Gastrocnemius medialis (tissue), 4 donors: ENCODE data around the gene HSPBAP1. TPM values are rescaled to one million over a fixed set of nuclear protein-coding genes. Genes with fewer than 3 reads are reported as not detected.

Source experiments
- ATAC-seq, 2 donors: fragments of 150-250 bp; one replicate each; pipeline ENCODE4 v1.9.1; 2016
- DNase-seq, 2 donors: peaks; one replicate each; pipeline ENCODE4 v3.0.0-alpha.2; 2019
- H3K27ac ChIP-seq, 4 donors: fragments of 200-600 bp; sonication (generic); 1 replicate in 1 of 4; 2 replicates in 3 of 4; pipeline ENCODE4 v1.5.1; 2016 to 2018; ENCODE audit warnings: mild to moderate bottlenecking in 2 of 4, moderate library complexity in 1 of 4
- H3K27me3 ChIP-seq, 3 donors: fragments of 200-600 bp; sonication (generic) in 2 of 3; 1 replicate in 1 of 3; 2 replicates in 2 of 3; pipeline versions ENCODE4 v1.5.1 to v1.6.0; 2016 to 2019; ENCODE audit warnings: mild to moderate bottlenecking in 1 of 3, moderate library complexity in 1 of 3
- H3K36me3 ChIP-seq, 2 donors: fragments of 200-600 bp; sonication (generic) in 1 of 2; one replicate each; pipeline ENCODE4 v1.5.1; 2017 to 2018
- H3K4me1 ChIP-seq, 2 donors: fragments of 200-600 bp; sonication (generic) in 1 of 2; one replicate each; pipeline ENCODE4 v1.5.1; 2016 to 2017; ENCODE audit warnings: mild to moderate bottlenecking in 2 of 2
- H3K4me3 ChIP-seq, 4 donors: fragments of 200-600 bp; sonication (generic) in 3 of 4; 1 replicate in 1 of 4; 2 replicates in 3 of 4; pipeline ENCODE4 v1.5.1; 2016 to 2019; ENCODE audit warnings: mild to moderate bottlenecking in 2 of 4
- H3K9me3 ChIP-seq, 3 donors: fragments of 200-600 bp; sonication (generic) in 2 of 3; 1 replicate in 1 of 3; 2 replicates in 2 of 3; pipeline ENCODE4 v1.5.1; 2016 to 2019
- POLR2A ChIP-seq, 2 donors: fragments of 450-650 bp; IDR thresholded peaks; one replicate each; pipeline ENCODE4 v1.6.1; 2017; ENCODE audit warnings: antibody characterized with exemption in 2 of 2, mild to moderate bottlenecking in 2 of 2, moderate library complexity in 2 of 2
- in situ Hi-C, 4 donors: fragments of 200-750 bp; cut with MboI; loops; one replicate each; pipeline versions ENCODE4 v1.15.0 to v1.8.0; 2017; ENCODE audit warnings: low sequenced_read_pairs in 4 of 4
- intact Hi-C: fragments of 100-400 bp; cut with DNase I; formaldehyde crosslinking; loops from one replicate; pipeline ENCODE4 v1.15.1; 2023; ENCODE audit warnings: low total_unique reads
- total RNA-seq, 4 donors: library from RNA; depleted of rRNA; stranded (reverse); fragments of >200 nt; gene quantifications; one replicate each; pipeline versions ENCODE4 v1.1.0 to v1.2.3, GENCODE V29; 2016
- TF ChIP-seq, protein P1 (sequence below), 5 experiments: fragments of 450-650 bp in 3 of 5; fragments of 200-600 bp in 2 of 5; sonication (generic) in 2 of 5; IDR thresholded peaks in 4 of 5; conservative IDR thresholded peaks in 1 of 5; 1 replicate in 4 of 5; 2 replicates in 1 of 5; pipeline ENCODE4 v1.5.1; 2016 to 2019; ENCODE audit warnings: antibody characterized with exemption in 5 of 5, mild to moderate bottlenecking in 3 of 5, moderate library complexity in 3 of 5

The HSPBAP1 gene
- total RNA-seq, 4 donors from 2014 or later, result 14.5 to 30.7 (median 17.0) TPM

DNA sequence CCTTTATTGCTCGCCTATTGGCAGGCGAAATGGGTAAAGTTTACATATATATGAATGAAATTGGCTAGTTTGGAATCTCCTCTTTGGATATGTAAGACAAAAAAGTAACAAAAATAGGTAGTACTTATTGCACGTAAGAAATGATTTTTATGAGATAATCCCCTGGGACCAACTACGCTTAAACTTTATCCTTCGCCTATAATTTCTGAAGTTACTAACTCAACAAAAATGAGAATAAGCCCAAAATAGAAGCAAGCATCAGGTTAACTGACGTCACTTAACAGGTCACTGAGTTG, 800 bp upstream of the HSPBAP1 start:
- DNase-seq (no peak), ATAC-seq (no peak)
- H3K4me3 ChIP-seq, result peak overlapping the region; percentile 74 to 90 (median 78)
- peaks cover 57% of the 10 kb centered on the region in 2 donors for H3K4me1 ChIP-seq
- in situ Hi-C loops (loop anchor here in 1 of 4 donors (25.0 kb wide), 1 partner anchor 407 kb away; the partner anchor contains the start of genes FAM162A and MIX23), intact Hi-C loops (loop anchor here (2.0 to 10.0 kb wide), 3 partner anchors 30 to 1200 kb away; partner anchors contain the start of genes FBXO40 and KPNA1)
- peak overlapping the region; percentile 95 to 99 (median 96) for H3K27ac ChIP-seq
- H3K27me3 ChIP-seq, result no peaks in the 10 kb centered on the region
- no peaks in the 10 kb centered on the region for H3K9me3 ChIP-seq
- H3K36me3 ChIP-seq, result no peaks in the 10 kb centered on the region
- TF ChIP-seq, protein P1, sequence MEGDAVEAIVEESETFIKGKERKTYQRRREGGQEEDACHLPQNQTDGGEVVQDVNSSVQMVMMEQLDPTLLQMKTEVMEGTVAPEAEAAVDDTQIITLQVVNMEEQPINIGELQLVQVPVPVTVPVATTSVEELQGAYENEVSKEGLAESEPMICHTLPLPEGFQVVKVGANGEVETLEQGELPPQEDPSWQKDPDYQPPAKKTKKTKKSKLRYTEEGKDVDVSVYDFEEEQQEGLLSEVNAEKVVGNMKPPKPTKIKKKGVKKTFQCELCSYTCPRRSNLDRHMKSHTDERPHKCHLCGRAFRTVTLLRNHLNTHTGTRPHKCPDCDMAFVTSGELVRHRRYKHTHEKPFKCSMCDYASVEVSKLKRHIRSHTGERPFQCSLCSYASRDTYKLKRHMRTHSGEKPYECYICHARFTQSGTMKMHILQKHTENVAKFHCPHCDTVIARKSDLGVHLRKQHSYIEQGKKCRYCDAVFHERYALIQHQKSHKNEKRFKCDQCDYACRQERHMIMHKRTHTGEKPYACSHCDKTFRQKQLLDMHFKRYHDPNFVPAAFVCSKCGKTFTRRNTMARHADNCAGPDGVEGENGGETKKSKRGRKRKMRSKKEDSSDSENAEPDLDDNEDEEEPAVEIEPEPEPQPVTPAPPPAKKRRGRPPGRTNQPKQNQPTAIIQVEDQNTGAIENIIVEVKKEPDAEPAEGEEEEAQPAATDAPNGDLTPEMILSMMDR (IDR thresholded peaks at IDR 0.05 in 4 of 5, conservative IDR thresholded peaks at IDR 0.05 in 1 of 5), result no peak
- TF ChIP-seq POLR2A (IDR thresholded peaks at IDR 0.05), result no peak

DNA sequence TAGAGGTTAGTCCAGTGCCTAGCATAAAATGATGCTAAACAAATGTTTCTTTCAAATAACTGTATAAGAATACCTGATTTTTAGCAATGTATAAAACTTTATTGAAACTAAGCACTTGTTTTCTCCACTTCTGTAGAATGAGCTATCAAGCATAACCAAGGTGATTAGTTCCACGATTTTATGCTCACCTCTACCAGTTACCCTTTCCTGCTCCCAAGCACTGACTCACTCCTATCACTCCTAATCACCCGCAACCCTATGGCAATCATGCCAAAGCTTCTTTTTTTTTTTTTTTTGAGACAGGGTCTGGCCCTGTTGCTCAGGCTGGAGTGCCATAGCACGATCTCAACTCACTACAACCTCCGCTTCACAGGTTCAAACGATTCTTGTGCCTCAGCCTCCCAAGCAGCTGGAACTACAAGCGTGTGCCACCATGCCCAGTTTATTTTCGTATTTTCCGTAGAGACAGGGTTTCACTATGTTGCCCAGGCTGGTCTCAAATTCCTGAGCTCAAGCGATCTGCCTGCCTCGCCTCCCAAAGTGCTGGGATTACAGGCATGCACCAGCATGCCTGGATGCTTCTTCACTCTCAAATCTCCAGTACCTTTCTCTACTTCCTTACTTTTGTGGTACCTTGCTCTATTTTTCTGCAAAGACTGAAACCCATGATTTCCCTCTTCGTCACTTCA, 3.9 kb downstream of the HSPBAP1 start:
- peaks cover 49 to 54% of the 10 kb centered on the region in 2 donors for H3K4me1 ChIP-seq
- H3K4me3 ChIP-seq, result peak overlapping the region in 2 of 4 donors; percentile 3 to 20
- H3K9me3 ChIP-seq, result no peaks in the 10 kb centered on the region
- in situ Hi-C loops (loop anchor here in 1 of 4 donors (25.0 kb wide), 1 partner anchor 402 kb away; the partner anchor contains the start of genes FAM162A and MIX23), intact Hi-C loops (loop anchor here (5.0 to 10.0 kb wide), 2 partner anchors 277 to 1195 kb away; partner anchors contain the start of genes FBXO40 and KPNA1)
- no peaks in the 10 kb centered on the region for H3K27me3 ChIP-seq
- no peaks in the 10 kb centered on the region for H3K36me3 ChIP-seq
- ATAC-seq (no peak), DNase-seq (no peak)
- TF ChIP-seq, protein P1 (IDR thresholded peaks at IDR 0.05 in 4 of 5, conservative IDR thresholded peaks at IDR 0.05 in 1 of 5), result no peak
- no peak for TF ChIP-seq POLR2A (IDR thresholded peaks at IDR 0.05)
- H3K27ac ChIP-seq, result peak overlapping the region; percentile 65 to 99 (median 96)

DNA sequence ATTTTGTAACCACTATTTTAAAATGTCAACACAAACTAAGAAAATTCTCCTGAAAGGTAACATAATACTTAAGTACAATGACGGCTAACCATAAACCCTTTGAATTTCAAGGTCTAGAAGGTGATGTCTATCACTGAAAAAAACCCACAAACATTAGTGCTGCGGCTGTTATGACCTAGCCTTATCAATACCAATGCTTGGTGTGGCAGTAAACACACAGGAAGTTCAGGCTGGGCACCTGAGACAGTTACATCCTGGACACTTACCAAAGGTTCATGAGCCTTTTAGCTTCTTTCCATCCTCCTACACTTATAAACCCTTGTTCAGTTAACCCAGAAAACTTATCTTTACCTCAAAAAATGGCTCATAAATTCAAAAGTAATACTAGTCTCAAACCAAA, 5.8 kb downstream of the HSPBAP1 start:
- TF ChIP-seq, protein P1 (IDR thresholded peaks at IDR 0.05 in 4 of 5, conservative IDR thresholded peaks at IDR 0.05 in 1 of 5), result no peak
- no peak for TF ChIP-seq POLR2A (IDR thresholded peaks at IDR 0.05)
- no peaks in the 10 kb centered on the region for H3K27me3 ChIP-seq
- peak overlapping the region; percentile 6 to 42 (median 34) for H3K27ac ChIP-seq
- DNase-seq (no peak), ATAC-seq (no peak)
- peaks cover 55% of the 10 kb centered on the region in 2 donors for H3K4me1 ChIP-seq
- in situ Hi-C loops (loop anchor here in 1 of 4 donors (25.0 kb wide), 1 partner anchor 401 kb away; the partner anchor contains the start of genes FAM162A and MIX23), intact Hi-C loops (no loop called here)
- no peaks in the 10 kb centered on the region for H3K9me3 ChIP-seq
- peak overlapping the region in 1 of 4 donors; percentile 1 for H3K4me3 ChIP-seq
- no peaks in the 10 kb centered on the region for H3K36me3 ChIP-seq

DNA sequence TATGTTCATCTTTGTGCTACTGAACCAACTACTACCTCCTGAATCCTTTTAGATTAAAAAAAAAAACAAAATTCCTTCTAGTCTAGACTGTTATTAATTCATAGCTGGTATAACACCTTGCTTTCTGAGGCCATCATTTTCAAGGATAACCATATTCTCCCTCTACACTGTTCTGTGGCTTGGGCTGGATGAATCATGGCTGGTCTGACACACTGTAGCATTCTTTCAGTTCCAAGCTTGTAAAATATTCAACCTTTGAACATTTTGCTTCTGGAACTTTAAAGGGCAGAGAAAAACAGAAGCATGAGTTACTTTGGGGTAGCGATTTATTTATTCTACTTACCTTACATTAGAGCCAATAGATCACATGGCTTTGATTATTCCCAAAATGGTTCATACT, 7.6 kb downstream of the HSPBAP1 start:
- peak overlapping the region; percentile 18 to 66 (median 52) for H3K27ac ChIP-seq
- intact Hi-C loops, result no loop called here
- ATAC-seq, result no peak
- TF ChIP-seq, protein P1 (IDR thresholded peaks at IDR 0.05 in 4 of 5, conservative IDR thresholded peaks at IDR 0.05 in 1 of 5), result no peak
- no peak for TF ChIP-seq POLR2A (IDR thresholded peaks at IDR 0.05)
- no peaks in the 10 kb centered on the region for H3K9me3 ChIP-seq
- in situ Hi-C loops, result loop anchor here in 1 of 4 donors (25.0 kb wide), 1 partner anchor 399 kb away; the partner anchor contains the start of genes FAM162A and MIX23
- no peaks in the 10 kb centered on the region for H3K27me3 ChIP-seq
- no peak overlapping the region for H3K4me3 ChIP-seq
- peaks cover 44 to 50% of the 10 kb centered on the region in 2 donors for H3K4me1 ChIP-seq
- DNase-seq, result no peak
- H3K36me3 ChIP-seq, result no peaks in the 10 kb centered on the region
